Measurements from ENCODE around the gene PDE4B. TPM values are rescaled to one million over a fixed set of nuclear protein-coding genes. Genes with fewer than 3 reads are reported as not detected.

The PDE4B gene
- total RNA-seq, 2 donors from 2014 or later, result 2.0 to 5.7 TPM

DNA sequence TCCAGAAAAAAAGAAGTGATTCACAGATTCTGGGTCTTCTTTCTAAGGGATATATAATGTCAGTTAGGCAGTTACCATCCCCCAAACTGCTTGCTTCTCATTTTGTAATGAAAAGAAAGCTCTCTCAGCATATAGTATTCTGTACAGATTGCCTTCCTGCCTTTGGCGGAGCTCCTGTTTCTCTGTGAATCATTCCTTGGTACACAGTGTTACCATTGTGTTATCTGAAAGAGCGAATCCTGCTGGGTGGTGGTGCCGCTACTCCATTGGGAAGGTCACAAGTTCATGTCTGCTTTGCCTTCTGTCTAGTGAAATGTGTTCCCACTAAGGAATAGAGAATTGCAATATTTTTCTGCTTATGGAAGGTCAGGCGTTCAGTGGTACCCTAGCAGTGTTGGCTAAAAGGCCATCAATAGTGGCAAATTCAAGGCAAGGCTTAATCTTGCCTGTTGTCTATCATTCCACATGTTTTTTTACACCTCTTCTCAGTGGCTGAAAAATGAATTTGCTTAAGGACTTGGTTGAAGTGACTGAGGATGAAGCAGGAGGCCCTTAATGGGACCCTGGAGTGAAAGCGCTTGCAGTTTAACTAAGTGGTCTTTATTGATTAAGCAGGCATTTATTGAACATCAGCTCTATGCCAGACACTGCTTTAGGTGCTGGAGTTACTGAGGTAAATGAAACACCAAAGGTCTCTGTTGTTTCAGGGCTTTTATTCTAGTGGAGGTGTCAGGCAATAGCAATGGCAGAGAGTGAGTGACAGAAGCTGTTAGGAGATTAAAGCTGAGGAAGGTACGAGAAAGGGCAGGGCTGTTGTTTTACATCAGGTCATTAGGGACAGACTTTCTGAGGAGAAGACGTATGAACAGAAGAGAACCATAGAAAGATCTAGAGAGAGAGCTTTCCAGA, 186.7 kb downstream of the PDE4B start:
- H3K27ac ChIP-seq, result no peak overlapping the region
- H3K36me3 ChIP-seq, result no peaks in the 10 kb centered on the region
- H3K4me1 ChIP-seq, result no peaks in the 10 kb centered on the region
- TF ChIP-seq, protein P1, sequence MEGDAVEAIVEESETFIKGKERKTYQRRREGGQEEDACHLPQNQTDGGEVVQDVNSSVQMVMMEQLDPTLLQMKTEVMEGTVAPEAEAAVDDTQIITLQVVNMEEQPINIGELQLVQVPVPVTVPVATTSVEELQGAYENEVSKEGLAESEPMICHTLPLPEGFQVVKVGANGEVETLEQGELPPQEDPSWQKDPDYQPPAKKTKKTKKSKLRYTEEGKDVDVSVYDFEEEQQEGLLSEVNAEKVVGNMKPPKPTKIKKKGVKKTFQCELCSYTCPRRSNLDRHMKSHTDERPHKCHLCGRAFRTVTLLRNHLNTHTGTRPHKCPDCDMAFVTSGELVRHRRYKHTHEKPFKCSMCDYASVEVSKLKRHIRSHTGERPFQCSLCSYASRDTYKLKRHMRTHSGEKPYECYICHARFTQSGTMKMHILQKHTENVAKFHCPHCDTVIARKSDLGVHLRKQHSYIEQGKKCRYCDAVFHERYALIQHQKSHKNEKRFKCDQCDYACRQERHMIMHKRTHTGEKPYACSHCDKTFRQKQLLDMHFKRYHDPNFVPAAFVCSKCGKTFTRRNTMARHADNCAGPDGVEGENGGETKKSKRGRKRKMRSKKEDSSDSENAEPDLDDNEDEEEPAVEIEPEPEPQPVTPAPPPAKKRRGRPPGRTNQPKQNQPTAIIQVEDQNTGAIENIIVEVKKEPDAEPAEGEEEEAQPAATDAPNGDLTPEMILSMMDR (IDR thresholded peaks at IDR 0.05), result no peak
- H3K9ac ChIP-seq (ENCODE audit: low read depth in 2 of 2, low read length in 2 of 2), result no peak overlapping the region
- intact Hi-C loops (cut with DNase I), result no loop called here
- no peak for DNase-seq
- H3K4me3 ChIP-seq, result no peak overlapping the region
- no peaks in the 10 kb centered on the region for H3K27me3 ChIP-seq
- H3K9me3 ChIP-seq, result no peaks in the 10 kb centered on the region

DNA sequence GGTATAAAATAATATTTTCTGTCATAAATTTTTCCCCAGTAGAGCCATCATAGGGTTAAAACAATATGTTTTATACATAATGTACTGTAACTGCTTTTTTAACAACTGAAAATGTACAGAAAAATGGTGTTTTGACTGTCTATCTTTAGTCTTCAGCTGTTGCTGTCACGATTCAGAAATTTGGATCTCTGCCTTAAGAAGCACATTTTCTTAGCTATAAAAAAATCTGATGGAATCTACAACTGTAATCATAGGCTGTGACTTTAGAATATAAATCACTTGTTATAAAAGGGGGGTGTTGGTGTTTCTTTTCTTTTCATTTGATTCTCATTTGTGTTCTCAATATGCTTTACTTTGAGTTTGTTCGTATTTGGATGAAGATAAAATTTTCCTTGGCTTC, 187.5 kb downstream of the PDE4B start:
- Histone ChIP-seq H3K4me3 (no peak overlapping the region), H3K9me3 (no peaks in the 10 kb centered on the region), H3K27me3 (no peaks in the 10 kb centered on the region), H3K9ac (ENCODE audit: low read depth in 2 of 2, low read length in 2 of 2) (no peak overlapping the region), H3K27ac (no peak overlapping the region), H3K36me3 (no peaks in the 10 kb centered on the region), H3K4me1 (no peaks in the 10 kb centered on the region)
- DNase-seq, result no peak
- intact Hi-C loops (cut with DNase I), result no loop called here
- TF ChIP-seq, protein P1 (IDR thresholded peaks at IDR 0.05), result no peak

DNA sequence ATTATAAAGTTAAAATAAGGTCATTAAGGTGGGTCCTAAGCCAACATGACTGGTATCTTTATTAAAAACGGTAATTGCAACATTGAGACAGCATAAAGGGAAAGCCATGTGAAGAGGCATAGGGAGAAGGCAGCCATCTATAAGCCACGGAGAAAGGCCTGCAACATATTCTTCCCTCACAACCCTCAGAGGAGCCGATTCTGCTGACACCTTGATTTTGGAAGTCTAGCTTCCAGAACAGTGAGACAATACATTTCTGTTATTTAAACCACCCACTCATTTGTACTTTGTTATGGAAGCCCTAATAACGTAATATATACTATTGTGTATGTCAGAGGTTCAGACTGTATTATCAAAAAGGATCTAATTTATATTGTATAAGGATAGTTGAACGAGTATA, 190.8 kb downstream of the PDE4B start:
- TF ChIP-seq, protein P1 (IDR thresholded peaks at IDR 0.05), result no peak
- DNase-seq, result no peak
- H3K4me3 ChIP-seq, result no peak overlapping the region
- H3K27me3 ChIP-seq, result no peaks in the 10 kb centered on the region
- H3K9ac ChIP-seq (ENCODE audit: low read depth in 2 of 2, low read length in 2 of 2), result no peak overlapping the region
- no peaks in the 10 kb centered on the region for H3K4me1 ChIP-seq
- H3K36me3 ChIP-seq, result no peaks in the 10 kb centered on the region
- intact Hi-C loops (cut with DNase I), result no loop called here
- no peak overlapping the region for H3K27ac ChIP-seq
- H3K9me3 ChIP-seq, result no peaks in the 10 kb centered on the region

DNA sequence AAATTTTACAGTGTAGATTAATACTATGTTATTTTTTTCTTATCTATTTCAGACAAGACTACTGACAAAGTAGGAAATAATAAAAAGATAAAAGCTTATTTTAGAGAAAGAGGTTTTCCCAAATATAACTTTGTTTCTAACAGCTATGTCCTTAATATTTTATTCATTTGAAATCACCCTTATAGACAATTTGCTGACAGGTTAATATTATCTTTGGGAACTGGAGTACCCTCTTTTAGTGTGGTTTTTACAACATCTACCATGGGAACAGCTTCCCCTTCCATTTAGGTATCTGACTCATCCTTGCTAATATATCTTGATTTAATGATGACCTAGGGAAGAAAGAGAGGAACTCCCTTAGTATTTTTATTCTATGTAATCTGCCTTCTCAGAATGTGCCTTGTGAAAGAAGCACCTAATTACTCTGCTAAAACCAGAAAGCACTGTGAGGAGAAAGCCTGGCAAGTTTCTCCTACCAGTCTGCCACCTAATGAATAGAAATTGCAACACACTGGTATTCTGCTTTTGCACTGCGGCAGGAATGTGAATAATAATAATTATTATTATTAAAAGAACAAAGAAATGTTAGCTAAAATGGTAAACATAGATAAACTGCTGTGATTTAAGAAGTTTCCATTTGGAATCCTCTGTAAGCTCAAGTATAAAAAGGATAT, 192.8 kb downstream of the PDE4B start:
- intact Hi-C loops (cut with DNase I), result no loop called here
- Histone ChIP-seq H3K9ac (ENCODE audit: low read depth in 2 of 2, low read length in 2 of 2) (no peak overlapping the region), H3K36me3 (no peaks in the 10 kb centered on the region), H3K4me3 (no peak overlapping the region), H3K4me1 (no peaks in the 10 kb centered on the region), H3K9me3 (no peaks in the 10 kb centered on the region), H3K27me3 (no peaks in the 10 kb centered on the region), H3K27ac (no peak overlapping the region)
- DNase-seq, result no peak
- TF ChIP-seq, protein P1 (IDR thresholded peaks at IDR 0.05), result no peak

DNA sequence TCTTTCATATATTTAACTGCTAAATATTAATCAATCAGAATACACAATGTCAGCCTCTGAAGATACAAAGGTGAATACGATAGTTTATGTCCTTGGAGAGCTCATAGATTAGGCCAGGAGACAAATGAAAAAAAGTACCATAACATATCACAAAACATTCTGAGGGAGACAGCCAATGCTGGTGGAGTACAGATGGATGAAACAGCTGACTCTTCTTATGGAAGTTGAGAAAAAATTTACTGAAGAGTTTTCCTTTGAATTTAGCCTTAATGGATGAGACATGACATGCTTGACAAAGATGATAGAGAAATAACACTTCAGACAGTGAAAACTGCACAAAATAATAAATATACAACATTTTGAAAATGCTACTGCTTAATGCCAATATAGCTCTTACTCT, 193.5 kb downstream of the PDE4B start:
- Histone ChIP-seq H3K4me3 (no peak overlapping the region), H3K36me3 (no peaks in the 10 kb centered on the region), H3K9ac (ENCODE audit: low read depth in 2 of 2, low read length in 2 of 2) (no peak overlapping the region), H3K4me1 (no peaks in the 10 kb centered on the region), H3K27ac (no peak overlapping the region), H3K27me3 (no peaks in the 10 kb centered on the region), H3K9me3 (no peaks in the 10 kb centered on the region)
- DNase-seq, result no peak
- intact Hi-C loops (cut with DNase I), result no loop called here
- TF ChIP-seq, protein P1 (IDR thresholded peaks at IDR 0.05), result no peak

Measured in colonic mucosa (tissue), 4 donors.